GM18858 (cell line): ENCODE results near the gene PLEK2.
"Not testable (repeated sequence)": the region's sequence is repeated elsewhere in the genome, so short reads cannot be mapped to it uniquely, and the experiment has no call there.

Experiments used
- ATAC-seq: cut with Tn5 transposase; IDR thresholded peaks from one replicate; pipeline ENCODE4 v1.9.1; 2021; ENCODE audit not compliant: unreplicated experiment

The PLEK2 gene

DNA sequence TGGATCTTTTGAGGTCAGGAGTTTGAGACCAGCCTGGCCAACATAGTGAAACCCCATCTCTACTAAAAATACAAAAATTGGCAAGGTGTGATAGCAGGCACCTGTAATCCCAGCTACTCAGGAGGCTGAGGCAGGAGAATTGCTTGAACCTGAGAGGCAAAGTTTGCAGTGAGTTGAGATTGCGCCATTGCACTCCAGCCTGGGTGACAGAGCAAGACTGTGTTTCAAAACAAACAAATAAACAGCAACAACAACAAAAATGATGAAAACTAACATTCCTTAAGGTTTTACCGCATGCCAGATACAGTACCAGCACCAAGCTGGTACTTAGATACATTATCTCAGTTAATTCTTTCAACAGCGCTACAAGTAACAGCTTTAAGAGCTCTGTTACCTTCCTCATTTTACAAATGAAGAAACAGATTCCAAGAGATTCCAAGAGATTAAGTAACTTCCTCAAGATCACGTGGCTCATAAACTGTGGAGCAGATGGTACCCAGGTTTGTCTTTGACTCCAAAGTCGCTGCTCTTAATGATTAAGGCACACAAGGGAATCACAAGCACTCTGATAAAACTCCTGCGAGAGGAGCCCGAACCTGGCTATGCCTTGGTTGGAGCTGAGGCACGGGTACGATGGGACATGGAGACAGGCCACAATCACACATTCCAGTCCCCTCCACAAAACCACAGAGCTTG is 17.7 kb upstream of the PLEK2 start:
- no peak for ATAC-seq

- no peak for ATAC-seq
Measured at GRCh38 chr14:67428501-67429031, 16.6 kb upstream of the PLEK2 start.

DNA sequence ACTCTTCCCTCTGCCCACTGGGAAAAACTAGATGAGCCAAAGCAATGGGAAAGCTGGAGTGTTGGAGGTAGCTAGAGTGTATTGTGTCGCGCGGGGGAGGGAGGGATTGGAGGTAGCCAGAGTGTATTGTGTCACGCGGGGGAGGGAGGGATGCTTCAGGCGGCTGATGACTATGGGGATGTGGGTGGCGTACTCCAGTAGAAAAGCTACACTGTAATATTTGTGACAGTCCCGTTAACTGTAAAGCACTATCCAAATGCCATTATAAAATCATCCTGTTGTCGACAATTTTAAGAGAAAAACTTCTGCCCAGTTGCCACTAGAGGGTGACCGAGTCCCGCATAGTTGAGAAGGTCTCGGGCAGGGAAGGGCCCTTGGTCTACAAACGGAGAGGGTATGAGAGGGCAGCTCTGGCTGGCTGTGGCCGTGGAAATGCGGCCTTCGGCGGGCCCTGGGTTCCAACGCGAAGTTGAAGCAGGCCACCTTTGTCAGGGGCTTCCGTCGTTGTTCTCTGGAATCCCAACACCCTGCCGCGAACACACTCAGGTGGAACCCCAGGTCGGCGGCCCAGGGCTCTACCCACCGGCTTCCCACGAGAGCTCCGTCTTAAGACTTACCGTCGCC is 15.1 kb upstream of the PLEK2 start:
- no peak for ATAC-seq

GRCh38 chr14:67426161-67426560 is 14.2 kb upstream of the PLEK2 start:
- ATAC-seq = no peak

DNA sequence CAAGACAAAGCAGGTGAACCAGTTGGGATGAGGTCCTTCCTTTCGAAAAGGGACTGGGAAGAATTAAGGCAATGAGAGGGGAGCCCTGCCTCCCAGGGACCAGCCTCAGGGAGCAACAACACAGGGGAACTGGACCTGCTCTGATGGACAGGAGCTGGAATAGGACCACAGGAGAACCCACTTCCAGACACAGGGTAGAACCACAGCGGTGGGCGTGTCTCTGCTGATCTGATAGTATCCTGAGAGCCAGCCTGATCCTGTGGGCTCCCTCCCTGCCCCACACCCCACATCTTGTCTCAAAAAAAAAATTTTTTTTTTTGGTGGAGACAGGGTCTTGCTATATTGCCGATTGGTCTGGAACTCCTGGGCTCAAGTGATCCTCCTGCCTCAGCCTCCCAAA is 13.6 kb upstream of the PLEK2 start:
- ATAC-seq = no peak

DNA sequence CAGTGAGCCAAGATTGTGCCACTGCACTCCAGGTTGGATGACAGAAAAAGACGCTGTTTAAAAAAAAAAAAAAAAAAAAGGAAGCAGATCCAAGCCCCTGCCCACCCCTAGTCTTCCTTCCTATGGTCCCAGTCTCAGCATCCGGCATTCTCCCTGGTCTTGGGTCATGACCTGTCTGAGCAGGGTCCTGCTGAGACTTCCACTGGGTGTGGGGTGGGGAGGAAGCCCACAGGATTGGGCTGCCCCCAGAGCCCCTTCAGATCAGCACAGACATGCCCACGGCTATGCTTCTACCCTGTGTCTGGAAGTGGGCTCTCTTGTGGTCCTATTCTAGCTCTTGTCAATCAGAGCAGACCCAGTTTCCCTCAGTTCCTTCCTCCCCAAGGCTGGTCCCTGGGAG is 12.6 kb upstream of the PLEK2 start:
- ATAC-seq = no peak

DNA sequence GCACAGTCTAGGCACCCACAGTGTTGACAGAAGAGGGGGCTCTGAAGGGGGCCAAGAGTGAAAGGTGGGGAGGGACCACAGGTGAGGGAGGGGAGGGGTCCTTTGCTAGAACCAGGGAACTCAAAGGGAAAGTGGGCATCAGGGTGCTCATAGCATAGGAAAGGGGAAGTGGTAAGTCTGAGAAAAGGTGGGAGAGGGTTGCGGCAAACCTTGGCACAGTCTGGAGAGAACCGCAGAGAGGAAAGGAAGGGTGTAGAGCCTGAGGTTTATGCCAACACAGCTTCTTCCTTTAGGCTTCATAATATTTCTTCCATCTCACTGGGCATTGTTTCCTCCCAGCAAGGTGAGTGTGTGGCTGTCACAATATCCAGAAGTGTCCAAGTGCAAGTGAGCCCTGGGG is 11.5 kb upstream of the PLEK2 start:
- ATAC-seq = no peak

- ATAC-seq = no peak
Measured at GRCh38 chr14:67421356-67422224, 9.6 kb upstream of the PLEK2 start.

GRCh38 chr14:67420102-67420739 is 8.3 kb upstream of the PLEK2 start:
- ATAC-seq = no peak

GRCh38 chr14:67418401-67419191 is 6.6 kb upstream of the PLEK2 start:
- ATAC-seq = no peak

DNA sequence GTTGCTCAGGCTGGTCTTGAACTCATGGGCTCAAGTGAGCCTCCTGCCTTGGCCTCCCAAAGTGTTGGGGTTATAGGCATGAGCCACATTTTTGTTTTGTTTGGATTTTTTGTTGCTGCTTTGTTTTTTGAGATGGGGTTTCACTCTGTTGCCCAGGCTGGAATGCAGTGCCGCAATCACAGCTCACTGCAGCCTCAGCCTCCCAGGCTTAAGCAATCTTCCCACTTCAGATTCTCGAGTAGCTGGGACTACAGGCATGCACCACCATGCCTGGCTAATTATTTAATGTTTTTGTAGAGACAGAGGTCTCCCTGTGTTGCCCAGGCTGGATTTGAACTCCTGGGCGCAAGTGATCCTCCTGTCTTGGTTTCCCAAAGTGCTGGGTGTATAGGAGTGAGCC is 5.7 kb upstream of the PLEK2 start:
- ATAC-seq = no peak

DNA sequence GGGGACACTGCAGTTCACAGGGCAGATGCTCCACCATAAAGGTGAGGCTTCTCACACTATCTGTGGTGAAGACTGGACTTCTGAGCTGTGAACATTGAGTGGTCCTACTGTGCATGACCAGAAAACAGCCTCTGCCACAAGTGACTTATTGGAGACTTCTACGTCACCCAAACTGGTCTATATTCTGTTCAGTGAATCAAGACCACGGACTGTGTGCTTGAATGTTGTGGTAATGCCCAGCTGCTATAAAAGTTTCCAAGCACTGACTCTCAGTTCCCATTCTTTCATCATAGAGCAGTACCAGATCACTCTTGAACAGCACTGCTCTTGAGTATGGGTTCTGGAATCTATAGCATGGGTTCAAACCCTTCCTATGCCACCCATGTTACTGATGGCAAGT is 4.8 kb upstream of the PLEK2 start:
- no peak for ATAC-seq

DNA sequence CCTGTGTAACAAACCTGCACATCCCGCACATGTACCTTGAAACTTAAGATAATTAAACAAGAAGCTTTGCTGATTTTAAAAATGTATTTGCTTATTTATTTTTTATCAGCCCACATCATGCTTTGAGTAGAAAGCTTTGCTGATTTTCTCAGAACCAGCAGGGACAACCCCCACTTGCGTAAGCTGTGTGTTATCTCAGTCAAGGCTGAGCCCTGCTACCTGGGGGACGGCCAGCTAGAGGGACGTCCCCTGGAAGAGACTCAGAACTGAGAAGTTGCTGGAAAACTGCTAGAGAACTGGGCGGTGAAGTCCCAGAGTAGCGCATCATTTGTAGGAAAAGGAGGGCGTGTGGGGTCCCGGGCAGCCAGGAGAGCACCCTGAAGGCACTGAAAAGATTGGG is 4.1 kb upstream of the PLEK2 start:
- no peak for ATAC-seq

DNA sequence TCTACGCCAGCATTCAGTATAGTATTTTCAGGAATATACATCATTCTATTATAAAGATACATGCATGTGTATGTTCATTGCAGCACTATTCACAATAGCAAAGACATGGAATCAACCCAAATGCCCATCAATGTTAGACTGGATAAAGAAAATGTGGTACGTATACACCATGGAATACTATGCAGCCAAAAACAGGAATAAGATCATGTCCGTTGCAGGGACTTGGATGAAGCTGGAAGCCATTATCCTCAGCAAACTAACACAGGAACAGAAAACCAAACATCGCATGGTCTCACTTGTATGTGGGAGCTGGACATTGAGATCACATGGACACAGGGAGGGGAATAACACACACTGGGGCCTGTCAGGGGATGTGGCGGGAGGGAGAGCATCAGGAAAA is 3.6 kb upstream of the PLEK2 start:
- not testable (repeated sequence) for ATAC-seq

GRCh38 chr14:67413806-67414769 is 2.1 kb upstream of the PLEK2 start:
- ATAC-seq = no peak

- ATAC-seq = no peak
Measured at GRCh38 chr14:67411370-67411769, 595 bp downstream of the PLEK2 start.

GRCh38 chr14:67410313-67410712 is 1.7 kb downstream of the PLEK2 start:
- ATAC-seq = no peak

DNA sequence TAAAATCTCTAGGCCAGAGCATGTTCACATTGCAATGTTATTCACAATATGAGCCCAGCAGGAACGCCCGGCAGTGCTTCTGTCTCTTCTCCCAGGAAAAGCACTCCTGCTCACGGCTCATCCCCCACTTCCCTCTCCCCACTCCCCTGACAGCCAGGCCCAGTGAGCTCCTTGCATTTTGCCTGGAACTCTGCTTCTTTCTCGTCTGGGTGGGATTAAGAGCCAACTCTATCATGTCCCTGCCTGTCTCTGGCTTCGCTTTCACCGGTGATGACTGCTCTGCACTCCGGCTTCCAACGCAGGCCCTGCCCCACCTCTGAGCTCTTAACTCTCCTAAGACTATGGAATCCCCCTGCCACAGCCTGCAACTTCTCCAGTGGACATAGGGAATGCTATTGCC is 2.5 kb downstream of the PLEK2 start:
- ATAC-seq = no peak

- not testable (repeated sequence) for ATAC-seq
Measured at GRCh38 chr14:67408122-67408801, 3.7 kb downstream of the PLEK2 start.
